Effector CD4-positive, alpha-beta T cell (primary cell): ENCODE data around the gene NFAT5.
"Not testable (repeated sequence)": the region's sequence is repeated elsewhere in the genome, so short reads cannot be mapped to it uniquely, and the experiment has no call there.

Source experiments
- DNase-seq: peaks from one replicate; pipeline ENCODE4 v3.0.0-alpha.2; 2020

NFAT5 gene

GRCh38 chr16:69599731-69600130 is 34.0 kb downstream of the NFAT5 start:
- no peak for DNase-seq

- DNase-seq = no peak
Observed at GRCh38 chr16:69600202-69600601, 34.4 kb downstream of the NFAT5 start.

- DNase-seq = no peak
Observed at GRCh38 chr16:69601250-69601649, 35.5 kb downstream of the NFAT5 start.

GRCh38 chr16:69606985-69607384 is 41.2 kb downstream of the NFAT5 start:
- no peak for DNase-seq

- DNase-seq = no peak
Observed at GRCh38 chr16:69607674-69608073, 41.9 kb downstream of the NFAT5 start.

- DNase-seq = no peak
Observed at GRCh38 chr16:69610356-69610755, 44.6 kb downstream of the NFAT5 start.

GRCh38 chr16:69611103-69611640 is 45.4 kb downstream of the NFAT5 start:
- no peak for DNase-seq

GRCh38 chr16:69613378-69614154 is 47.8 kb downstream of the NFAT5 start:
- no peak for DNase-seq

GRCh38 chr16:69615528-69615927 is 49.8 kb downstream of the NFAT5 start:
- no peak for DNase-seq

GRCh38 chr16:69616082-69616481 is 50.3 kb downstream of the NFAT5 start:
- DNase-seq = no peak

GRCh38 chr16:69618307-69618706 is 52.5 kb downstream of the NFAT5 start:
- no peak for DNase-seq

- DNase-seq = no peak
Observed at GRCh38 chr16:69618721-69619120, 53.0 kb downstream of the NFAT5 start.

- no peak for DNase-seq
Observed at GRCh38 chr16:69619514-69619913, 53.7 kb downstream of the NFAT5 start.

GRCh38 chr16:69620573-69620972 is 54.8 kb downstream of the NFAT5 start:
- DNase-seq = no peak

GRCh38 chr16:69621225-69621624 is 55.5 kb downstream of the NFAT5 start:
- DNase-seq = no peak

GRCh38 chr16:69626256-69626655 is 60.5 kb downstream of the NFAT5 start:
- no peak for DNase-seq

- DNase-seq = no peak
Observed at GRCh38 chr16:69632828-69633227, 67.1 kb downstream of the NFAT5 start.

- no peak for DNase-seq
Observed at GRCh38 chr16:69633375-69633774, 67.6 kb downstream of the NFAT5 start.

- DNase-seq = not testable (repeated sequence)
Observed at GRCh38 chr16:69636563-69637146, 70.9 kb downstream of the NFAT5 start.

GRCh38 chr16:69637206-69637865 is 71.6 kb downstream of the NFAT5 start:
- not testable (repeated sequence) for DNase-seq

GRCh38 chr16:69643997-69644396 is 78.2 kb downstream of the NFAT5 start:
- DNase-seq = not testable (repeated sequence)

GRCh38 chr16:69644790-69645189 is 79.0 kb downstream of the NFAT5 start:
- no peak for DNase-seq

- no peak for DNase-seq
Observed at GRCh38 chr16:69647020-69647419, 81.3 kb downstream of the NFAT5 start.

- no peak for DNase-seq
Observed at GRCh38 chr16:69651217-69651616, 85.5 kb downstream of the NFAT5 start.
